ENCODE measurements around the gene QRFP. TPM values are rescaled to one million over a fixed set of nuclear protein-coding genes. Genes with fewer than 3 reads are reported as not detected.

Gene QRFP
- total RNA-seq, 1 experiment from 2014 or later, result not detected

- no peak overlapping the region for H2BK15ac ChIP-seq (ENCODE audit: low read depth, low read length)
- no peak overlapping the region for H2BK12ac ChIP-seq (ENCODE audit: insufficient read length, low read depth, low read length)
- H4K8ac ChIP-seq (replicated peaks; ENCODE audit: insufficient read length, low read depth, low read length), result no peak overlapping the region
- no peak overlapping the region for H4K91ac ChIP-seq (ENCODE audit: insufficient read length, low read depth, low read length)
- H3K14ac ChIP-seq (ENCODE audit: insufficient read depth, low read length), result no peak overlapping the region
- no peak overlapping the region for H3K9ac ChIP-seq (ENCODE audit: extremely low read depth, insufficient read length, low read length)
- no peak overlapping the region for H3K23ac ChIP-seq (ENCODE audit: insufficient read length, low read depth, low read length)
- WGBS (ENCODE audit: extremely low coverage, insufficient read length, low lambda C conversion rate), result no CpG with 5 or more reads among the region's 25 CpGs
- H3K18ac ChIP-seq (ENCODE audit: insufficient read length, low read depth, low read length), result no peak overlapping the region
- Mint-ChIP-seq H3K4me1 (peaks cover 0 to 6% of the 10 kb centered on the region in 2 experiments; a peak in 1 of 4 replicates), H3K27ac (no peak overlapping the region), H3K9me3 (no peaks in the 10 kb centered on the region), H3K4me3 (no peak overlapping the region), H3K27me3 (ENCODE audit: low read depth) (peaks cover 3% of the 10 kb centered on the region; the same call in 1 of the 2 replicates), H3K36me3 (ENCODE audit: insufficient read depth in 1 of 3, low read depth in 3 of 3) (no peaks in the 10 kb centered on the region)
- H3K56ac ChIP-seq (ENCODE audit: insufficient read length, low read depth, low read length), result no peak overlapping the region
- H3K4me2 ChIP-seq (ENCODE audit: insufficient read depth, insufficient read length, low read length), result no peak overlapping the region
- no peak overlapping the region for H3T11ph ChIP-seq (ENCODE audit: low read length)
- H4K20me1 ChIP-seq (ENCODE audit: control insufficient read depth, insufficient read depth, insufficient read length), result no peaks in the 10 kb centered on the region
- no peak overlapping the region for H2BK120ac ChIP-seq (ENCODE audit: low read depth, low read length, poor library complexity, severe bottlenecking)
- DNase-seq, result no peak
- H2BK5ac ChIP-seq (ENCODE audit: insufficient read length, low read length), result no peak overlapping the region
- H3K4me1 ChIP-seq (ENCODE audit: insufficient read depth, low read length), result no peaks in the 10 kb centered on the region
- no peaks in the 10 kb centered on the region for H3K27me3 ChIP-seq (ENCODE audit: insufficient read depth, low read length)
- no peaks in the 10 kb centered on the region for H3K79me1 ChIP-seq (ENCODE audit: insufficient read depth, low read depth, low read length, poor library complexity, severe bottlenecking)
- no peak overlapping the region for H4K5ac ChIP-seq (ENCODE audit: insufficient read length, low read depth, low read length)
- no peaks in the 10 kb centered on the region for H3K9me3 ChIP-seq (ENCODE audit: control insufficient read depth, low read depth, low read length)
- H3K4ac ChIP-seq (ENCODE audit: low read depth, low read length), result no peak overlapping the region
- no peaks in the 10 kb centered on the region for H3K79me2 ChIP-seq (ENCODE audit: insufficient read depth, low read length)
- H2AFZ ChIP-seq (ENCODE audit: low read length), result no peak overlapping the region
- no peak overlapping the region for H3K27ac ChIP-seq (ENCODE audit: insufficient read length, low read depth, low read length)
- H2BK20ac ChIP-seq (ENCODE audit: low read depth, low read length, poor library complexity, severe bottlenecking), result no peak overlapping the region
- no peak overlapping the region for H2AK5ac ChIP-seq (ENCODE audit: insufficient read length, low read length)
- no peak for TF ChIP-seq CTCF (conservative IDR thresholded peaks at IDR 0.05)
- H3K23me2 ChIP-seq (ENCODE audit: insufficient read length, low read depth, low read length, poor library complexity, severe bottlenecking), result no peaks in the 10 kb centered on the region
Observed at GRCh38 chr9:130899051-130899748, 2.6 kb upstream of the QRFP start.
